ENCODE measurements around the gene GRID1.

GRID1 gene

DNA sequence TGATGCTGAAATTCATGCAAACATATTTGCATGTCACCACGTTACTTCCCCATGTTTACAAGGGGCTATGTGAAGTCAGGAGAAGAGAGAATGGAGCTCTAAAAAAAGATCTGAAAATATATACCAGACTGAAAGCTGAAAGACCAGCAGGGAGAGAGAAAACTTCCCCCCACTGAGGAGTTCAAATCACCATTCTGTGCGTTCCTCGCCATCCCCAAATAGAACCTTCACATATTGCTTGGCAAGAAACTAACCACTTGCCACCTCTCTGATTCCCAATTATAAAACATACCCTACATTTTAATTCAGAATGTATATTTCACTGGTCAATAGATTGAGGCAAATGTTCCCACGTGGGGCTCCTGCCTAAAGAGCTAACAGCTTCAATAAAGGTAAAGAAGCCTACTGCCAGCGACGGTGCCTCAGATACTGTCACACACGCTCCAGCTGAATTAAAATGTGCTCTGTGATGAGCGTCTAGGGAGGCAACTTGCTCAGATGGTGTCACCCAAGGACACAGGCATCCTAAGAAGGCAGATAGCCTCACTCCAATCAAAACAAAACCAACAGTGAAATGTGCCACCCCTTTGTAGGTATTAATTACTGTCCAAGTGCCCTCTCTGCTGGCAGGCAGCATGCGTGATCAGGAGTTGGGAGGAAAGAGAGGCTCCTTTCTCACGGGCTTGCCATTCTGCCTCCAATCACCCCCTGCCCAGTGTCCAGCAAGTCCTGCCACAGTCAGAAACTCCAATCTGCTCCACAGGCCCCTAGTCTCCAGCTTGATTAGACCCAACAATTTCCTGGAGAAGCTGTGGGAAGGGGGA, 298.2 kb downstream of the GRID1 start:
- no peak for DNase-seq

DNA sequence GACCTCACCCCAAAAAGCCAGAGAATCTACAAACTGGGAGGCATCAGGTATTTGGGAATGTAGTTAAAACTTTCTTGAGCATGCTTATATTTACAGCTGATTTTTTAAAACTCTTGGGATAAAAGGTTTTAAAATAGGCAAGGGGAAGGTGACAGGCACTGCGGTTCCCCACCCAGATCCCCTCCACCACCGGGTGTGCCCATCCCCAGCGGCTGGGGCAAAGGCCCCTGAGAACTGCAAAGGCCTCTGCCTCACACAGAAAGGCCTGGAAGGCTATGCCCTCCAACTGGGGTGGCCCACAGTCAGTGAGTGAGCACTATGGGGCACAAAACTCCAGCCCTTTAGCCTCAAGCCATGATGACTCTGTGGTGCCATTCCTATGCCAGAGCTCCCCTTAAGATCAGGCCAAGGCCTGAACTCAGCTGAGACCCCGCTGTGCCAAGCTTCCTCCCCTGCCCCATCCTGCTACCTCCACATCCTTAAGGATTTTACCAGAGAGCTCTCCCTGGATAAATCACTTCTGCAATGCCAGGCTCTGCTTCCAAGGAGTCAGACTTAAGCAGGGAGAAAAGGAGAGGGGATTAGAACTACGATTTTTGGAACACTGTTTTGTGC, 299.1 kb downstream of the GRID1 start:
- DNase-seq: no peak

DNA sequence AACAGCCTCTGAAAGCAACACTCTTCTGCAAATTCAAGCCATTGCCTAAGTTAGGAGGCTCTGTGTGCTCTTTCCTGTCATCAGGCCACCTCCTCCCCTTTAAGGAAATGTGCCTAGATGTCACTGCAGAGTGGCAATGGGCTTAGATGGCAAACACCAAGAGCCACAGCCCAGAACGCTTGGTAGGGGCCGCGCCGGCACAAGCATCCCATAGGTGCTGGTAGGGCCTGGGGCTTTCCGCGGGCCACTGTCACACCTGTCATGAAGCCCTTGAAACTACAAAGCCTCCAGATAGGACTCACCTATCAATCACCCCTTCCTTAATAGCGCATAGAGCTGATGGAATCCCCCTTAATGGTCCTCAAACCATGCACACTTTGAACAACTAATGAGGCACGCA, 299.9 kb downstream of the GRID1 start:
- DNase-seq: no peak

DNA sequence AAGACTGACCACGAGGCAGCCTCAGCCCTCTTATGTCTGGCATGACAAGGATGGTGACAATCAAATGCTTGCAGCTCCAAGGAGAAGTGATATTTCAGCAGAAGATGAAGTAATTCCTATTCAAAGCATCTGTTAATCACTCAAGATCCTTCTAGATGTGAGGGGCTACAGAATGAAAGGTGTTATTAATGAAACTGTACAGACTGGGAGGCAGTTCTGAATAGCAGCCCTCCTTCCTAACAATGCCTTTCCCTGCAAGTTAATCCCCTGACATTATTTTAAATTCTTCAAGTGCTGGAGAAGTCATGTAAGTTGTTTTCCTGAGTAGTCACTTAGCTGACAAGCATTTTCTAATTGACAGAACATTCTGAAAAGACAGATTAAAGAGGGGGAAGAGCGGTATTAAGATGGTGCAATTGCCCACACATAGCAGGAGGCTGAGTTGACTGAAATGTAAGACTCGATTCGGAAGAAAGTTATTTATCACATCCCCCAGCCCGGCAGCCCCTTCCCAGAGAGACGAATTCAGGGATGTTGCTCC, 300.8 kb downstream of the GRID1 start:
- no peak for DNase-seq

DNA sequence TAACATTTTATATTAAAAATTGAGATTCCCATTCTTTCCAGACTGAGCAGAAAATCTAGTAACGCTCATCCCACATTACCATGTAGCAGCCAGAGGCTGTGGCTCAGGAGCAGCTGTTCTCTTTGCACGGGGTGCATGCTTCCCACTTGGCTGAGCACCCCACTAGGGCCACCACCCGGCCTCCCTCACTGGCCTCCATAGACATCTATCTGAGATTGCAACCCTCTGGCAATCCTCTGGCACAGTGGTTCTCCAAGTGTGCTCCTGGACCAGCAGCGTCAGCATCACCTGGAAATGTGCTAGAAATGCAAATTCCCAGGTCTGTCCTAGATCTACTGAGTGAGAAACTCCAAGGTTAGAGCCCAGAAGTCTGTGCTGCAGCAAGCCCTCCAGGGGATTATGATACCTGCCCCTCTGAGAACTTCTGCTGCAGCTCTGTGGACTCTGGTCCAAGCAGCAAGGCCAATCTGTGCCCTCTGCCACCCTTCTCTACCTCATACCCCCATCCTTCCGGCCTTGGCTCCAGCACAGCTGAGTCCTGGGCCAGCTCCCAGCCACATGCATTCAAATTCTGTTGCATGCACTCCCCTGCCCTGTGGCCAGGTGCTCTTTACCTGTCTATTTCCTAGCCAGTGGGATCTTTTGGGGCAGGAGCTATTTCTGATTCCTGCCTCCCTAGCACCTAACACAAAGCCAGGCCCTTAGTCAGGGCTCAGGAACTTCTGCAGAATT, 301.5 kb downstream of the GRID1 start:
- DNase-seq: no peak

DNA sequence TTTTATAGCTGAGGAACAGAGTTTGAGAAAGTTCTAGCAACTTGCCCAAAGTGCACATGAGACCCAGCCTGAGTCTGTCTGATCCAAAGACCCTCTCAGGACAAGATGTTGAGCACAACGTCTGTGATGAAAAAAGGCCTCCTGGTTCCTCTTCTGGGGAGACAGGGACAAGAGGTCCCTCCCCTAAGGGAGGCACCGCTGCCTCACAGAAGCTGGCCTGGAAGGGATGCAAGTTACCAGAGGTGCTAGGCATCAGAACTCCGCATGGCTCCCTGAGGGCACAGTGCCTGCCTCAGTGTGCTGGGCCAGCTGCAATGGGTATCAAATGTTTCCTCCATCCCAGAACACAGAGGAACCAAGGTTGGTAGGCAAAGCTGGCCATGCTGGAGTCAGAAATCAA, 302.4 kb downstream of the GRID1 start:
- no peak for DNase-seq

DNA sequence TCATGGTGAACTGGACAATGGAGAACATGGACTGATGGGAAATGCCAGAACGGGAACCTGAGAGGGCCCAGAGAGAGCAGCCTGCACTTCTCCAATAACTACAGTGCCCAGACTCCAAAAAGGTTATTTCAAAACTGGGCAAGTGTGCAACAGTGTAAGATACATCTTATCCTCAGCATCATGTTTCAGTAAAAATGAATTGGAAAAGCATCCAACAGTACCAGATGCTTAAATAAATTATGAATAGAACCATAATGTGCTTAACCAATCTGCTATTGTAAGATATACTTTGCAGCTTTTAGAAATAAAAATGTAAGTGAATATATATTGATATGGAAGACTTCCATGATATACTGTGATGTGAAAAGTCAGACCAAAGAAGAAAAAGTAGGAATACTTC, 303.3 kb downstream of the GRID1 start:
- no peak for DNase-seq

DNA sequence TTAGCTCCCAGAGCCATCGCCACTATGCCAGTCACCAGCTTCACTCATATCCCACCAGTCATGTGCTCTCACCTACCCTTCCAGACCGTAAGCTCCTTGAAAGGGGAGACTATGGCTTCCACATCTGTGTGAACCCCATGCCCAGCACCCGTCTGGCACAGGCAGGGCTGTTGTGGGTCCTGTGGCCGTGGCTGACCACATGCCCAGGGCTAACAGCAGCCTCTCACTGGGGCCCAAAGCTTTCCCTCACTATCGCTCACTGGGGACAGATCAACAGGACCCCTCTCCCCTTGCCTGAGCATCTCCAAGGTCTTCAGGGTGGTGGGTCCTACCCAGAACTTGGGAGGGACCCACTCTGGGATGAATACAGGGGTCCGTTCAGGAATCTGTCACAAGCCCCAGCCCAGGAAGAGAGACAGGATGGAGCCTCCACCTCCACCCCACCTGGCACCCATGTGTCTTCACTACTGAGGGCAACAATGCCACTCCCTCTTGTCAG, 303.9 kb downstream of the GRID1 start:
- no peak for DNase-seq

DNA sequence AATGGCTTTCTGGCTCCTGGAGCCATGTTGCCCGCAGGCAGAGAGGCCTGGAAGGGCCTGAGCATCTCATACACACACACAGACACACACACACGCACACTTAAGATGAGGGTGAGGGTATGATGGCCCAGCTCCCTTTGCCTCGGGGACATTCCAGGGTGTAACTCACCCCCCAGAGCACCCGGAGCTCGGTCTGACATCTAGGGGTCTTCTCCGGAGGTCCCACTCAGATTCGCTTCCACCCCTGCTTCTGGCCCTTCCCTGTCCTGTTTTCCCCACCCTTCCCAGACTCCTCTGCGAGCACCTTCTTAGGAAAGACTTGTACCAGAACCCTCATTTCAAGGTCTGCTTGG, 304.4 kb downstream of the GRID1 start:
- DNase-seq: no peak

DNA sequence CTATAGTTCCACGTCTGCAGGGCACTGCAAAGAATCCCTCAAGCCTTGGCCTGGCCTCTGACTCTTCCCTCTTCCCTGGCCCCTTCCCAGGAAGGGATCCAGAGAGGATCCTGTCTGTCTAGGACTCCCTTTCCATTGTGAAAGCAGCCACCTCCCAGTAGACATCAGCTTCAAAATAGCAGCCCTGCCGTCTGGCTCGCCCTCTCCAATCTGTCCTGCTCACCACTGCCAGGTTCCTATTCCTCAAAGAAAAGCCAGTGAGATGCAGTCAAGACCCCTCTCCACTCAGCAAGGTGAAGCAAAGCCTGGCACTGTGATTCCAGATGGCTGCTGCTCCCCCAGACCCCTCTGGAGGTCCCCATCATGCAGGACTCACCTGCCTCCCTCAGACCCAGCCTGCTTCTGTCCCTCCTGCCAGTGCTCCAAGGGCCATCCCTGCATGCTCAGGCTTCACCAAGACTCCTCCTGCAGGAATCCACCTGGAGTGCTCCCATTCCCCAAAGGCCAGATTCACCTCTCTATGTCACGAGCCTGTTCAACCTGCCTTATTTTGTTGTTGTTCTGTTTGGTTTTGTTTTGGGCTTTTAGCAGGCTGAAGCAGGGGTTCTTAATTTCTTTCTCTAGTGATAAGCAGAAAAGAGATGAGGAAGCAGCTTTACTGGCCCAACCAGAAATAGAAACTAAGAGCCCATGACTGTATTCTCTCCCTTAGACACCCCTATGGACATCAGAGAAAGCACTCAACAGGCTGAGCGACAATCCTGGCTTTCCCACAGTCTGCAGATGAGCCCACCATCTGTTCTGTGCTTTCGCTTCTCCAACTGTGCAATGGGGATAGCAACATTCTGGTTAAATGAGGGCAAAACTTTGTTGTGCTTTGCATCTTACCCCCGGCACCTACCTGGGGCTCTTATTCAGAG, 305.1 kb downstream of the GRID1 start:
- no peak for DNase-seq

DNA sequence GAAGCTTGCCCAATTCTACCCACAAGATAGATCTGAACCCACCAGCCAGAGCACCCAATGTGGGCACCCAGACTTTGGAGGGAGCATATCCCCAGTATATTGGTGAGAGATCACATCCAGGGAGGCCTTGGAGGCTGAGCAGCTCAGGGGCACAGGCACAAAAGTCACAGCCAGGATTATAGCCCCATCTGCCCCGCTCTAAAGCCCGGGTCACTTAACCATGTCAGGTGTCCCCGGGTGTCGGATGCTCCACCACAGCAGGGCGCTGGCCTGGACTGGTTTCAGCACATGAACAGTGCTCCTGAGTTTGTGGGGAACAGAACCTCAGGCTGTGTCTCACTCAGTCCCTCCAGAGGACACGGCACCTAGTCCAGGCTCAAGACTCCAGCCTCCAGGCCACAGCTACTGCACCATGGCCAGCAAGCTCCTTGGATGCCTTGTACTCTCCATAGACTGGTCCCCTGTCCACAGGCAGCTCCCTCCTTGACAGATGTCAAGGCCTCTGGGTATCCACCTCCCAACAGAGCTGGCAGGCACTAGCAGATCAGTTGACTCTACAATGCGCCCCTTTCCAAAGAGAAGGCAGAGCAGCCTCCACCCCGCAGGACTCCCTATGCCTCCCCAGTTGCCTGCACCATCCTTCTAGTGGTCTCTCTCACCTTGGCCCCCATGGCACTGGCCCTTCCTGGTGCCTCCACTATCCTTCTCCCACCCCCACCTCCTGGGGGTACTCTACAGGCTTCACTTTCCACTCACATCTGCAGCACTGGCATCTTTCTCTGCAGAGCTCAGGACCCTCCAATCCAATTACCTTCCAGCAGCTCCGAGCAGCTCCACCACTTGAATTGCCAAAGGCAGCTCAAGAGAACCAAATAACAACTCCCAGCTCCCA, 306.0 kb downstream of the GRID1 start:
- DNase-seq: no peak

DNA sequence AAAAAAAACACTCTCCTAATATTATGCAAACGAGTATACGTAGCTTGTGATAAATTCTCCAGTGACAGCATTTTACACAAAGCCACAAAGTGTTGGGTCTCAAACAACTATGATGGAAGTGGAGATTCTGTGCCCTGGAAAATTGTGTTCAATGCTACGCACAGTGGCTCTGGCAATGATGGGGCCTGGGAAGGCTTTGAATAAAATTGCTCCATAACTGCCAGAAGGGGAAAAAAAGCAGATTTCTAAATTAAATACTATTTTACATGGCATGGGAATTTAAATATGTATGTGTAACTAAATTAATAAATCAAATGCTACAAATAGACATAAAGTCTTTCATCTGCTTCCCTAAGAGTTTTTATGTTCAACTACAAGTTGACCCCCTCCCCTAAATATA, 306.7 kb downstream of the GRID1 start:
- DNase-seq: no peak

DNA sequence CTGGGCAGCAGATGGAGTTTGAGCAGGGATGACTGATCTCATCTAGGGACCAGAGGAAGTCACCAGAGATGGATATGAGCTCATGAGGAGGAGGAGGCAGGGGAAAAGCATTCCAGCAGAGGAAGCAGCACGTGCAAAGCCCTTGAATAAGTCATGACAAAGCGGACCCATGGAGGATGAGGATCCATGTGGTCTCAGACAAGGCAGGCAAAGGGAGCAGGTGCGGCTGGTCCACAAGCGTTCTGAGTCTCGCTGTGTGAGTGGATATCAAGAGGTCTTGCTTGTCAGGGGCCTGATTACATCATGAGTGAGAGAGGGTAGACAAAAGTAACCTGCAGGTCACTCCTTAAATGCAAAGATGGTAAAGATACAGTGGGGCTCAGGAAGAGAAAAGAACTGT, 307.6 kb downstream of the GRID1 start:
- DNase-seq: no peak

DNA sequence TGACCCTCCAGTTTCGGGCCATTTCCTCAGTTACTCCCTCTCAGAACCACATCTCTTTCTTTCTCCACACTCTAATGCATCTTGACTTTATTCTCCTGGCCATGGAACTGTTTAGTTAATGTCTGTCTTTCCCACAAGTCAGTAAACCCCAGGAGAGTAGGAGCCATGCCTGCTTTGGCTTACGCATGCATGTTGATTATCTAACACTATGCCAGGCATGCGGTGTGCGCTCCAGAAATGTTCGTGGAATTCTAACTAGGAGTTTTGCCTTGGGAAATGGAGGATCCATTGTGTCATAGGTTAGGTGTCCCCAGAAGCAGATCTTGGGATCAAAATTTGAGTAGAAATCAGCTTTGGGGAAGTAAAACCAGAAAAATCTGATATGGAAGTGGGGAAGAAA, 308.9 kb downstream of the GRID1 start:
- DNase-seq: no peak

DNA sequence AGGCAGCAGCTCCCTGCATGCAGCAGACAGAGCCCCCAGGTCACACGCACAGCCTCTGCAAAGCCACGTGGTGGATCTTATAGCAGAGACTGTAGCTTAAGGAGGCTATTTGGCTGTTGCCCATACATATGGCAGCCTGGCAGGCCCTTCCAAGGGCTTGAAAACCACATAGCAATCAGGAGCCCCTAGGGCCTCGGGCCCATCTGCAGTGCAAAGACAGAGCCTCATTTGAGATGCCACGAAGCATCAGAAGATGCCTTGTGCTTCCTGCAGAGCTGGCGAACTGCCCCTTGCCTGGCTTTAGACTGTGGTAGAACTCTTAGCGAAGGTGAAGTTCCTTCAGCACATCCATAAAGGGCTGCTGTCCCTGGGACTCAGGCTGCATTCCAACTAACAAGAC, 309.9 kb downstream of the GRID1 start:
- DNase-seq: no peak

DNA sequence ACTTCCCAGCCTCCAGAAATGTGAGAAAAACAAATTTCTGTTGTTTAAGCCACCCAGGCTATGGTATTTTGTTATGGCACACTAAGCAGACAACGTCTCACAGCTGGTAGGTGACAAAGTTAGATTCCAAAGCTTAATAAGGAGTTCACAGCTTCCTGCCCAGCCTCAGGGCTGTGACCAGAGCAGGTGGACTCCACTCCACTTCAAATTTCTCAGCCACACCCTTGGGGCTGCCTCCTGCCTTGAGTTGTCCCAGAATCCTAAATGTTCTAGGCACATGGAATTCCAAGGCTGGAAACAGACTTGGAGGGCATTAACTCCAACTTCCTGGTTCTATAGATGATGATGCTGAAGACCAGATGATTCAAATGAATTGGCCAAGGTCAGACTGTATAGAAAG, 310.7 kb downstream of the GRID1 start:
- no peak for DNase-seq

DNA sequence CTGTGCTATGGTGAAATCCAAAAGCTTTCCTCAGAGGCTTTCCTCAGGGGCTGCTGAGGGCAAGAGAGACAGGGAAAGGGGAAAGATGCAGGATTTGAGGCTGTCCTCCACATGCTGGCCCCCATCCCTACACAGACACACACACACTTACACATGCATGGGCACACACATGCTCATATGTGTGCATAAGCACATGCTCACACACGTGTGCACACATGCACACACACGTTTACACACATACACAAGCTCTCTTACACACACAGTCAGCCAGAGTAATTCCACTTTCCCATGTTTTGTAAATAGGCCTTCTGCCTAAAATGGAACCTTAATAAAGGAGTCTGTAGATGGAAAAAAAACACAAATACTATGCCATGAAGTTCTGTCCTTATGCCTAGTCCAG, 312.9 kb downstream of the GRID1 start:
- DNase-seq: no peak

DNA sequence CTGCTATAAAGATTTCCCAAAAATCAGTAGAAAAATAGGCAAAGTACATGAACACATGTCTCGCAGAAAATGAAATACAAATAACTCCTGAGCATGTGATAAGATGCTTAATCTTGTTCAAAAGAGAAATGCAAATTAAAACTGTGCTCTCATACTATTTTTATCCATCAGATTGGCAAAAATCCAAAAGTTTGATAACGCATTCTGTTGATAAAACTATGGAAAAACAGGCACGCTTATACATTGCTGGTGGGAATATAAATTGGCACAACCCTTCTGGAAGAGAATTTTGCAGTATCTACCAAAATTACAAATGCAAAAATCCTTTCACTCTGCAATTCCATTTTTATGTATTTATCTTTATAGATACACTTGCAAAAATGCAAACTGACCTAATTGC, 315.0 kb downstream of the GRID1 start:
- DNase-seq: no peak

DNA sequence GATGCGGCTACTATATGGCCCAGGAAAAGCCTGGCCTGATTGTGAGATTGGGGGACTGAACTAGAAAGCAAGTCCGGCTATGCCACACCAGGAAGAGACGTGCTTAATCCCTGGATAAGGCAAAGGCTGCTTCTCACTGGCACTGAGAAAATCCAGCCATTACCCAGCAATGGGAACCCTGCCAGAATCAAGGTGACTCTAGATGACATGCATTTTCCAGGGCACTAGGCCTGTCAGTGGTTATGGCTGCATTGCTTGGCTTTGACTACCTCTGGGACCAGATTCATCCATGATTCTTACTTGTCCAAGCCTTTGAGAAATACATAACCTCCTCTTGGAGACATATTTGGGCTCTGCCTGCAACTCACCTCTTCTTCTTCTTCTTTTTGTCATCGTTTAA, 317.2 kb downstream of the GRID1 start:
- no peak for DNase-seq

DNA sequence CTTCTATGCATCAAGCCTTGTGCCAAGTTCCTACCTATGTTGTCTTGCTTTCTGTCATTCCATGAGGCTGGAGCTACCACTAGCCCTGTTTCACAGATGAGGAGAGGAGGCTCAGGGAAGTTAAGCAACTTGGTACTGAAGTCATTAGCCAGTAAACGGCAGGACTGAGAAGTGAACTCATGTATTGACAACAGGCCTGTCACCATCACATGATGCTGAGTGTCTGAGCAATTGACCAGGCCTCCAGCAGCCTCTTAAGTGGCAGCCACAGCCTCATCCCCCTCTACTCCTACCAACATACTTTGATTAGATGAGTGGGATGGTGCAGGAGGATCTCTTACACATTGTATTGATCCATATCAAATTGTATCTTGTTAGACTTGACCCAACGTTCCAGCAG, 317.6 kb downstream of the GRID1 start:
- DNase-seq: no peak

DNA sequence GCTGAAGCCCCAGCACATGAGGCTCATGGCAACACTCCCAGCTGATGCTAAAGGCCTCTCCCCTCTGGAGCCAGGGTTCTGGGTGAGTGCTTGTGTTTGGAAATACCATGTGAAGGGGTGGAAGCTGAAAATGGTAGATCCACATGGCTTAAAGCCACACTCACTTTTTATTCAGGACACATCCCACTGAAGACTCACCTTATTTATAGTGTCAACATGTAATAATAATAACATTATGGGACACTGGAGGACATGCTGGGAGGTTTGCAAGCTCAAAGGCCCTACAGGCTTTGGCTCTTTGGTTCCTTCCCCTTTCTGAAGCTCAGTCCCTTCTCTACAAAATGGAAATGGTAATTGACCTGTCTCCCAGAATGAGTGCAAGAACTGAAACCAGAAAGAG, 318.0 kb downstream of the GRID1 start:
- no peak for DNase-seq

DNA sequence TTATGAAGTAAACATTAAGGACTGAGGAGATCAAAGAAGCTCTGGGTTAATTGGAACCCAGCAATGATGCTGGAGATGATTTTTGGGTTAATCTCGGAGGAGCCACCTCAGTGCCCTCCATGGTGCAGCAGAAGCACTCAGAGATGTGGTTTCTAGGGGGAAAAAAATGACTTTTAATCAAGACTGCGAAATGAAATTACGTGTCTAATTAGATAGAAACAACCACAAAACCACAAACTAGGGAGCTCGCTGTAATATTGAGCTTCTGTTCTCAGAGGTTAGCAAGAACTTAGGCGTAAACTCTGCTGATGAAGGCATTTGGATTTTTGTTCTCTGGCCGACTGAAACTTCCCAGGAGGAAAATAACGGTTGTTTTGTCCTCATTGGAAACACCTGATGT, 319.0 kb downstream of the GRID1 start:
- DNase-seq: no peak

All from DMS79 (cell line).